Neural crest cell (in vitro differentiated cells): ENCODE data around the gene NCBP3. TPM values are rescaled to one million over a fixed set of nuclear protein-coding genes. Genes with fewer than 3 reads are reported as not detected.

Source experiments
- DNase-seq: peaks from one replicate; pipeline ENCODE4 v3.0.0; 2021; ENCODE audit warnings: low read depth, mixed read lengths, low spot score
- H3K27ac Mint-ChIP-seq: one replicate; pipeline ENCODE4 v1.8.0; 2021; ENCODE audit warnings: mild to moderate bottlenecking, mixed read lengths; ENCODE audit not compliant: unreplicated experiment
- H3K27me3 Mint-ChIP-seq: 2 replicates; pipeline ENCODE4 v1.8.0; 2021; ENCODE audit warnings: low read depth, mild to moderate bottlenecking, mixed read lengths
- H3K36me3 Mint-ChIP-seq: 2 replicates; pipeline ENCODE4 v1.8.0; 2021; ENCODE audit warnings: low read depth, mild to moderate bottlenecking, mixed read lengths
- H3K4me1 Mint-ChIP-seq: 2 replicates; pipeline ENCODE4 v1.8.0; 2021; ENCODE audit warnings: mixed read lengths
- H3K4me3 Mint-ChIP-seq: one replicate; pipeline ENCODE4 v1.8.0; 2021; ENCODE audit warnings: mild to moderate bottlenecking, mixed read lengths
- H3K9me3 Mint-ChIP-seq: 2 replicates; pipeline ENCODE4 v1.8.0; 2021; ENCODE audit warnings: mixed read lengths
- CTCF ChIP-seq: fragments of 200-600 bp; sonication (generic); conservative IDR thresholded peaks from 2 replicates; pipeline ENCODE4 v1.5.0; 2021; ENCODE audit warnings: antibody characterized with exemption, mild to moderate bottlenecking
- total RNA-seq: library from RNA; stranded (reverse); gene quantifications from 2 replicates; pipeline ENCODE4 v1.2.1, GENCODE V29; 2021

NCBP3 gene
- total RNA-seq, 1 donor from 2014 or later: 61.5 TPM

- H3K27me3 Mint-ChIP-seq: no peaks in the 10 kb centered on the region
- no peak overlapping the region for H3K4me3 Mint-ChIP-seq
- no peak overlapping the region for H3K27ac Mint-ChIP-seq
- H3K9me3 Mint-ChIP-seq: peaks cover 5% of the 10 kb centered on the region
- no peaks in the 10 kb centered on the region for H3K4me1 Mint-ChIP-seq
- no peaks in the 10 kb centered on the region for H3K36me3 Mint-ChIP-seq
- DNase-seq: no peak
- TF ChIP-seq CTCF: no peak
Measured at GRCh38 chr17:3761918-3762380, 84.1 kb downstream of the NCBP3 start.

GRCh38 chr17:3761036-3761917 is 84.8 kb downstream of the NCBP3 start:
- Mint-ChIP-seq H3K4me1 (no peaks in the 10 kb centered on the region), H3K4me3 (no peak overlapping the region), H3K36me3 (no peaks in the 10 kb centered on the region), H3K9me3 (peaks cover 5% of the 10 kb centered on the region), H3K27ac (no peak overlapping the region), H3K27me3 (no peaks in the 10 kb centered on the region)
- DNase-seq: no peak
- no peak for TF ChIP-seq CTCF

GRCh38 chr17:3759597-3760216 is 86.3 kb downstream of the NCBP3 start:
- Mint-ChIP-seq H3K4me1 (no peaks in the 10 kb centered on the region), H3K4me3 (no peak overlapping the region), H3K9me3 (peaks cover 5% of the 10 kb centered on the region), H3K36me3 (no peaks in the 10 kb centered on the region), H3K27ac (no peak overlapping the region), H3K27me3 (no peaks in the 10 kb centered on the region)
- no peak for TF ChIP-seq CTCF
- DNase-seq: no peak

GRCh38 chr17:3755335-3756030 is 90.6 kb downstream of the NCBP3 start:
- Mint-ChIP-seq H3K27ac (no peak overlapping the region), H3K36me3 (no peaks in the 10 kb centered on the region), H3K9me3 (peaks cover 5% of the 10 kb centered on the region), H3K27me3 (peaks cover 6% of the 10 kb centered on the region), H3K4me3 (no peak overlapping the region), H3K4me1 (no peaks in the 10 kb centered on the region)
- DNase-seq: no peak
- no peak for TF ChIP-seq CTCF

GRCh38 chr17:3754458-3755334 is 91.3 kb downstream of the NCBP3 start:
- peaks cover 1% of the 10 kb centered on the region for H3K9me3 Mint-ChIP-seq
- no peaks in the 10 kb centered on the region for H3K4me1 Mint-ChIP-seq
- TF ChIP-seq CTCF: no peak
- H3K36me3 Mint-ChIP-seq: no peaks in the 10 kb centered on the region
- no peak overlapping the region for H3K27ac Mint-ChIP-seq
- peak; percentile 25 for DNase-seq
- H3K4me3 Mint-ChIP-seq: no peak overlapping the region
- H3K27me3 Mint-ChIP-seq: peaks cover 6% of the 10 kb centered on the region
